Type B pancreatic cell (in vitro differentiated cells): Measurements from ENCODE around the gene CCDC68. TPM values are rescaled to one million over a fixed set of nuclear protein-coding genes. Genes with fewer than 3 reads are reported as not detected.

Experiments used
- DNase-seq: peaks from one replicate; pipeline ENCODE4 v3.0.0; 2021; ENCODE audit warnings: mixed read lengths; ENCODE audit not compliant: unreplicated experiment; ENCODE audit errors: extremely low spot score
- H3K27ac Mint-ChIP-seq: 2 replicates; pipeline ENCODE4 v1.8.0; 2021; ENCODE audit warnings: mild to moderate bottlenecking, mixed read lengths
- H3K27me3 Mint-ChIP-seq: 2 replicates; pipeline ENCODE4 v1.8.0; 2021; ENCODE audit warnings: mixed read lengths
- H3K36me3 Mint-ChIP-seq: 2 replicates; pipeline ENCODE4 v1.8.0; 2021; ENCODE audit warnings: mixed read lengths
- H3K4me1 Mint-ChIP-seq: one replicate; pipeline ENCODE4 v1.8.0; 2021; ENCODE audit warnings: mixed read lengths; ENCODE audit not compliant: unreplicated experiment
- H3K4me3 Mint-ChIP-seq: 2 replicates; pipeline ENCODE4 v1.8.0; 2021; ENCODE audit warnings: mild to moderate bottlenecking, mixed read lengths
- H3K9me3 Mint-ChIP-seq: 2 replicates; pipeline ENCODE4 v1.8.0; 2021; ENCODE audit warnings: mixed read lengths
- total RNA-seq: library from RNA; stranded (reverse); gene quantifications from 2 replicates; pipeline ENCODE4 v1.2.1, GENCODE V29; 2021; ENCODE audit warnings: low replicate concordance
- TF ChIP-seq, protein P1 (sequence below): fragments of 200-600 bp; sonication (generic); conservative IDR thresholded peaks from 2 replicates; pipeline ENCODE4 v1.5.0; 2021; ENCODE audit warnings: antibody characterized with exemption, mild to moderate bottlenecking

CCDC68 gene
- total RNA-seq, 1 donor from 2014 or later, result not detected

DNA sequence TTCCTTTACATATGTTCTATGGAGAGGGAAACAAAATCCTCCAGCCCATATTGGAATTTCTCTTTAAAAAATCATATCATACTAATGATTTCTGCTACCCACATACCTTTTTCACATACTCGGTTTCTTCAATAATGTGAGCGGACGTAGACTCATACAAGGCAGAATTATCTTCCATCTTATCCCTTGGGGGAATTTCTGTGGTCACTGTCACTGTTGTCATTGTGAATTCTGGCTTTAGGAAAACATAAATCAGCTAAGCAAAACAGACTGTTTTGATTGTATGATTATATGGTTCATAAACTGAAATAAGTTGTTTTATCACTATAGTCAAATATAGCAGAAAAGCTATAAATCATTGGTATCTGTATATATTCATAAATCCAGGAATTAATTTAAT is 16.7 kb downstream of the CCDC68 start:
- H3K9me3 Mint-ChIP-seq, result no peaks in the 10 kb centered on the region
- H3K4me1 Mint-ChIP-seq, result peaks cover 3% of the 10 kb centered on the region
- no peak overlapping the region for H3K27ac Mint-ChIP-seq
- no peaks in the 10 kb centered on the region for H3K36me3 Mint-ChIP-seq
- no peaks in the 10 kb centered on the region for H3K27me3 Mint-ChIP-seq
- DNase-seq, result no peak
- H3K4me3 Mint-ChIP-seq, result no peak overlapping the region
- TF ChIP-seq, protein P1, sequence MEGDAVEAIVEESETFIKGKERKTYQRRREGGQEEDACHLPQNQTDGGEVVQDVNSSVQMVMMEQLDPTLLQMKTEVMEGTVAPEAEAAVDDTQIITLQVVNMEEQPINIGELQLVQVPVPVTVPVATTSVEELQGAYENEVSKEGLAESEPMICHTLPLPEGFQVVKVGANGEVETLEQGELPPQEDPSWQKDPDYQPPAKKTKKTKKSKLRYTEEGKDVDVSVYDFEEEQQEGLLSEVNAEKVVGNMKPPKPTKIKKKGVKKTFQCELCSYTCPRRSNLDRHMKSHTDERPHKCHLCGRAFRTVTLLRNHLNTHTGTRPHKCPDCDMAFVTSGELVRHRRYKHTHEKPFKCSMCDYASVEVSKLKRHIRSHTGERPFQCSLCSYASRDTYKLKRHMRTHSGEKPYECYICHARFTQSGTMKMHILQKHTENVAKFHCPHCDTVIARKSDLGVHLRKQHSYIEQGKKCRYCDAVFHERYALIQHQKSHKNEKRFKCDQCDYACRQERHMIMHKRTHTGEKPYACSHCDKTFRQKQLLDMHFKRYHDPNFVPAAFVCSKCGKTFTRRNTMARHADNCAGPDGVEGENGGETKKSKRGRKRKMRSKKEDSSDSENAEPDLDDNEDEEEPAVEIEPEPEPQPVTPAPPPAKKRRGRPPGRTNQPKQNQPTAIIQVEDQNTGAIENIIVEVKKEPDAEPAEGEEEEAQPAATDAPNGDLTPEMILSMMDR, result no peak

GRCh38 chr18:54942144-54942543 is 17.1 kb downstream of the CCDC68 start:
- Mint-ChIP-seq H3K9me3 (no peaks in the 10 kb centered on the region), H3K27me3 (no peaks in the 10 kb centered on the region), H3K36me3 (no peaks in the 10 kb centered on the region), H3K27ac (no peak overlapping the region), H3K4me1 (peaks cover 3% of the 10 kb centered on the region), H3K4me3 (no peak overlapping the region)
- DNase-seq, result no peak
- TF ChIP-seq, protein P1, result no peak

DNA sequence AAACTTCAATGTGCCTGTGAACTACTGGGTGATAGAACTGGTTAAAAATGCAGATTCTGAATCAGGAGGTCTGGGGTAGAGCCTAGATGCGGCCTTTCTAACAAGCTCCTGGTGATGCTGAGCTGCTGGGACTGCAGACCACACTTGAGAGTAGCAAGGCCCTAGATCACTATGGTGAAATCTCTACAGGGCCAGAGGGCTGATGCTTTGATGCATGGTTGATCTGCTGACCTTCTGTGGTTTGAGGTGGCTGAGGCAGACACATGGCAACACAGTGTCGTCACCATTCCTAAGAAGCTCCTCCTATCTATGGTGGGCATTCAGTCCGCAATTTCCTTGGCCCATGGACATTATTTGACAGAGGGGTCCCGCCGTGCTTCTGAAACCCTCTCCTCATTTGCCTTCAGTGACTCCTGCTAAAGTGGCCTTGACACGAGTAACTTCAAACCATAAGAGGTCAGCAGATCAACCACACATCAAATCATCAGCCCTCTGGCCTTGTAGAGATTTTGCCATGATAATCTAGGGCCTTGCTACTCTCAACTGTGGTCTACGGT is 19.8 kb downstream of the CCDC68 start:
- TF ChIP-seq, protein P1, result no peak

GRCh38 chr18:54938506-54938905 is 20.8 kb downstream of the CCDC68 start:
- H3K9me3 Mint-ChIP-seq, result no peaks in the 10 kb centered on the region
- H3K36me3 Mint-ChIP-seq, result no peaks in the 10 kb centered on the region
- no peak for DNase-seq
- H3K27ac Mint-ChIP-seq, result no peak overlapping the region
- TF ChIP-seq, protein P1, result no peak
- peaks cover 3% of the 10 kb centered on the region for H3K27me3 Mint-ChIP-seq
- no peak overlapping the region for H3K4me3 Mint-ChIP-seq
- no peaks in the 10 kb centered on the region for H3K4me1 Mint-ChIP-seq

More for the DNA sequence above, 19.8 kb downstream of the CCDC68 start:
- no peaks in the 10 kb centered on the region for H3K27me3 Mint-ChIP-seq
- no peak overlapping the region for H3K4me3 Mint-ChIP-seq
- H3K9me3 Mint-ChIP-seq, result no peaks in the 10 kb centered on the region
- no peaks in the 10 kb centered on the region for H3K4me1 Mint-ChIP-seq
- DNase-seq, result no peak
- no peak overlapping the region for H3K27ac Mint-ChIP-seq
- no peaks in the 10 kb centered on the region for H3K36me3 Mint-ChIP-seq

DNA sequence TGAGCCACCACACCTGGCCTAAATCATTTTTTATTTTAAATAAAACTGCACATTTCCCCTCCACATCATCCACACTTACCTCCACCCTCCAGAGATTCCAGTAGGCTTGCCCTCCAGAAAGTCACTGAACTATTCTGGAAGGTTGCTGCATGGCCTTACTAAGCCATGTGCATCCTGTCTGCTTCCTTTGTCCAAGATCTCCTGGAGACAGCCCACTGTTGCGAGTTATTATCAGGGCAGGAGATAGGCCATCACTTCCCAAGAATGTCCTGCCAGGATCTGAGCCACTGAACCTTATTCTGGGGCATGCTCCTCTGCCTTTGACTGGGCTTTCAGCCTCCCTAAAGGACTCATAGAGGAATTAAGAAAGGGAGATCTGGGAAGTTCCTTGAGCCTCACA is 26.8 kb downstream of the CCDC68 start:
- Mint-ChIP-seq H3K4me1 (no peaks in the 10 kb centered on the region), H3K9me3 (no peaks in the 10 kb centered on the region), H3K4me3 (no peak overlapping the region), H3K27ac (no peak overlapping the region), H3K36me3 (no peaks in the 10 kb centered on the region), H3K27me3 (peaks cover 10% of the 10 kb centered on the region)
- DNase-seq, result no peak
- TF ChIP-seq, protein P1, result no peak

GRCh38 chr18:54931152-54931551 is 28.1 kb downstream of the CCDC68 start:
- H3K4me3 Mint-ChIP-seq, result no peak overlapping the region
- TF ChIP-seq, protein P1, result no peak
- peaks cover 10% of the 10 kb centered on the region for H3K27me3 Mint-ChIP-seq
- DNase-seq, result no peak
- no peaks in the 10 kb centered on the region for H3K4me1 Mint-ChIP-seq
- H3K36me3 Mint-ChIP-seq, result no peaks in the 10 kb centered on the region
- H3K27ac Mint-ChIP-seq, result no peak overlapping the region
- H3K9me3 Mint-ChIP-seq, result no peaks in the 10 kb centered on the region
